ENCODE measurements around the gene KRT79.

DNA sequence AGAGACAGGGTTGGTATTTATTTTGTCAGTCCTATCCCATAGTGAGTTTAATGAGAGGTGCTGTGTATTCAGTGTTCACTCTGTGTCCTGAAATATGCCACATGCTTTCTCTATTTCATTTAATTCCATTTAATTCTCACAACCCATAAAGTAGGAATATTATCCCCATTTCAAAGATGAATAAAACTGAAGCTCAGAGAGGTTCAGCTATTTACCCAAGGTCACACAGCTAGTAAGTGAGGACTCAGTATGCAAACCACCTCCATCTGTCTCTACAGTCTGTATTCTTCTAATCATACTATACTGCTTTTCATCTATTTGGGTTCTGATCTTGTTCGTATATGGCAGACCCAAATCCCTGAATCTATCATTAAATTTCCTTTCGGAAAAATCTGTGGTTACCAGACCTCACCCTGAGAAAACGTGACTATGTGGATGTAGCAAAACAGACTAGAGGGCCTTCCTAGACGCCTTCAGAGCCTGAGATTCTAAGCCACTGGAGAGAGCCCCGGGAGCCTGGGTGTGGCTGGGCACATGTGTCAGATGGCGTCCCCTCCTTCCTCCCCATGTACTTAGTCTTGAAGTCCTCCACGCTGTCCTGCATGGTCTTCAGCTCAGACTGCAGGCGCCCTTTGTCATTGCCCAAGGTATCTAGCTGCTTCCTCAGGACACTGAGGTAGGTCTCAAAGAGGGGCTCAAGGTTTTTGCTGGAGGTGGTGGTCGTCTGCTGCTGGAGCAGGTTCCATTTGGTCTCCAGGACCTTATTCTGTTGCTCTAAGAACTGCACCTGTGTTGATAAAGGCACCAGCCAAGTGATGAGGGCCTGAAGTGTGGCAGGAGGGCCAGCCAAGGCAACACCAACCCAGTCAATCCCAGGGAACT is 22.7 kb downstream of the KRT79 start:
- TF ChIP-seq, protein P1, sequence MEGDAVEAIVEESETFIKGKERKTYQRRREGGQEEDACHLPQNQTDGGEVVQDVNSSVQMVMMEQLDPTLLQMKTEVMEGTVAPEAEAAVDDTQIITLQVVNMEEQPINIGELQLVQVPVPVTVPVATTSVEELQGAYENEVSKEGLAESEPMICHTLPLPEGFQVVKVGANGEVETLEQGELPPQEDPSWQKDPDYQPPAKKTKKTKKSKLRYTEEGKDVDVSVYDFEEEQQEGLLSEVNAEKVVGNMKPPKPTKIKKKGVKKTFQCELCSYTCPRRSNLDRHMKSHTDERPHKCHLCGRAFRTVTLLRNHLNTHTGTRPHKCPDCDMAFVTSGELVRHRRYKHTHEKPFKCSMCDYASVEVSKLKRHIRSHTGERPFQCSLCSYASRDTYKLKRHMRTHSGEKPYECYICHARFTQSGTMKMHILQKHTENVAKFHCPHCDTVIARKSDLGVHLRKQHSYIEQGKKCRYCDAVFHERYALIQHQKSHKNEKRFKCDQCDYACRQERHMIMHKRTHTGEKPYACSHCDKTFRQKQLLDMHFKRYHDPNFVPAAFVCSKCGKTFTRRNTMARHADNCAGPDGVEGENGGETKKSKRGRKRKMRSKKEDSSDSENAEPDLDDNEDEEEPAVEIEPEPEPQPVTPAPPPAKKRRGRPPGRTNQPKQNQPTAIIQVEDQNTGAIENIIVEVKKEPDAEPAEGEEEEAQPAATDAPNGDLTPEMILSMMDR (IDR thresholded peaks at IDR 0.05; ENCODE audit: low read length): no peak
- no peak for TF ChIP-seq EZH2 (IDR thresholded peaks at IDR 0.05; ENCODE audit: borderline replicate concordance, low read length)

Measured in OCI-LY1 (cell line).